ENCODE data around the gene LARP1.
"Not testable (repeated sequence)": the region's sequence is repeated elsewhere in the genome, so short reads cannot be mapped to it uniquely, and the experiment has no call there.

Gene LARP1

DNA sequence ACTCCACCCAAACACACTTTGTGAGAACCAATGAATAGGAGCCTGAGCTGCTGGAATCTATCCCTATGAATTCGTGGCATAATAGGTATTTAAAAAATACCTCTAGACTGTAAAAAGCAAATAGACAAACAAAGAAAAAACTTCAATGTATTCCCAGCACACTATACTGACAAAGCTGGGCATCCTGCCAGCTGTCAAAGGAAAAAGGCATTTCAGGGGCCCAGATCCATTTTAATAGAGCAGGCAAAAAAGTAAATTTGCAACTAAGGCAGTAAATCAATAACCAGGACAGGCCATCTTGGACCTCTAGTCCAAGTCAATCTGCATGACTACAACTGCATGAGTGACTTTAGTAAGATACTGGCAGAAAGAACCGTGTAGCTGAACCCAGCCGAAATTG lies 25.6 kb upstream of the LARP1 start:
- Histone ChIP-seq H3K27me3 (ENCODE audit: low read length) (no peaks in the 10 kb centered on the region), H4K20me1 (ENCODE audit: low read depth, low read length) (no peaks in the 10 kb centered on the region), H3K9ac (ENCODE audit: low read length) (no peak overlapping the region), H3K9me3 (ENCODE audit: insufficient read depth, low read length) (no peaks in the 10 kb centered on the region), H3K9me2 (replicated peaks; ENCODE audit: insufficient read depth, low read length) (no peaks in the 10 kb centered on the region), H3K36me3 (ENCODE audit: low read length) (no peaks in the 10 kb centered on the region), H3K79me2 (ENCODE audit: insufficient read depth, low read length) (no peaks in the 10 kb centered on the region), H3K27ac (ENCODE audit: low read depth, low read length) (no peak overlapping the region), H3K4me3 (ENCODE audit: insufficient read depth, low read length, poor library complexity, severe bottlenecking) (no peak overlapping the region), H3F3A (ENCODE audit: insufficient read depth) (no peaks in the 10 kb centered on the region), H2AFZ (ENCODE audit: low read depth, low read length, severe bottlenecking) (no peak overlapping the region), H3K4me2 (ENCODE audit: low read depth, low read length, poor library complexity, severe bottlenecking) (no peak overlapping the region)
- TF ChIP-seq CTCF (IDR thresholded peaks at IDR 0.05; ENCODE audit: insufficient read depth, low read length, poor library complexity, severe bottlenecking) (no peak), EZH2phosphoT487 (conservative IDR thresholded peaks at IDR 0.05; ENCODE audit: low read length) (no peak)

- H2AFZ ChIP-seq (ENCODE audit: low read depth, low read length, severe bottlenecking); H3K9me3 ChIP-seq (ENCODE audit: insufficient read depth, low read length); H3K36me3 ChIP-seq (ENCODE audit: low read length); H3K4me3 ChIP-seq (ENCODE audit: insufficient read depth, low read length, poor library complexity, severe bottlenecking); H3K79me2 ChIP-seq (ENCODE audit: insufficient read depth, low read length); H3F3A ChIP-seq (ENCODE audit: insufficient read depth); H4K20me1 ChIP-seq (ENCODE audit: low read depth, low read length); H3K4me2 ChIP-seq (ENCODE audit: low read depth, low read length, poor library complexity, severe bottlenecking); H3K27me3 ChIP-seq (ENCODE audit: low read length); H3K9me2 ChIP-seq (replicated peaks; ENCODE audit: insufficient read depth, low read length); H3K9ac ChIP-seq (ENCODE audit: low read length); H3K27ac ChIP-seq (ENCODE audit: low read depth, low read length): not testable (repeated sequence)
Observed at GRCh38 chr5:154730761-154731160, 24.4 kb upstream of the LARP1 start.

GRCh38 chr5:154732212-154732611 lies 23.0 kb upstream of the LARP1 start:
- Histone ChIP-seq H3K36me3 (ENCODE audit: low read length) (no peaks in the 10 kb centered on the region), H3K4me2 (ENCODE audit: low read depth, low read length, poor library complexity, severe bottlenecking) (no peak overlapping the region), H3K27ac (ENCODE audit: low read depth, low read length) (no peak overlapping the region), H3K9me3 (ENCODE audit: insufficient read depth, low read length) (no peaks in the 10 kb centered on the region), H3K9me2 (replicated peaks; ENCODE audit: insufficient read depth, low read length) (no peaks in the 10 kb centered on the region), H3K4me3 (ENCODE audit: insufficient read depth, low read length, poor library complexity, severe bottlenecking) (no peak overlapping the region), H3K9ac (ENCODE audit: low read length) (no peak overlapping the region), H3K79me2 (ENCODE audit: insufficient read depth, low read length) (no peaks in the 10 kb centered on the region), H3F3A (ENCODE audit: insufficient read depth) (no peaks in the 10 kb centered on the region), H4K20me1 (ENCODE audit: low read depth, low read length) (no peaks in the 10 kb centered on the region), H3K27me3 (ENCODE audit: low read length) (no peaks in the 10 kb centered on the region), H2AFZ (ENCODE audit: low read depth, low read length, severe bottlenecking) (no peak overlapping the region)
- no peak for TF ChIP-seq CTCF (IDR thresholded peaks at IDR 0.05; ENCODE audit: insufficient read depth, low read length, poor library complexity, severe bottlenecking)
- TF ChIP-seq EZH2phosphoT487 (conservative IDR thresholded peaks at IDR 0.05; ENCODE audit: low read length) = no peak

DNA sequence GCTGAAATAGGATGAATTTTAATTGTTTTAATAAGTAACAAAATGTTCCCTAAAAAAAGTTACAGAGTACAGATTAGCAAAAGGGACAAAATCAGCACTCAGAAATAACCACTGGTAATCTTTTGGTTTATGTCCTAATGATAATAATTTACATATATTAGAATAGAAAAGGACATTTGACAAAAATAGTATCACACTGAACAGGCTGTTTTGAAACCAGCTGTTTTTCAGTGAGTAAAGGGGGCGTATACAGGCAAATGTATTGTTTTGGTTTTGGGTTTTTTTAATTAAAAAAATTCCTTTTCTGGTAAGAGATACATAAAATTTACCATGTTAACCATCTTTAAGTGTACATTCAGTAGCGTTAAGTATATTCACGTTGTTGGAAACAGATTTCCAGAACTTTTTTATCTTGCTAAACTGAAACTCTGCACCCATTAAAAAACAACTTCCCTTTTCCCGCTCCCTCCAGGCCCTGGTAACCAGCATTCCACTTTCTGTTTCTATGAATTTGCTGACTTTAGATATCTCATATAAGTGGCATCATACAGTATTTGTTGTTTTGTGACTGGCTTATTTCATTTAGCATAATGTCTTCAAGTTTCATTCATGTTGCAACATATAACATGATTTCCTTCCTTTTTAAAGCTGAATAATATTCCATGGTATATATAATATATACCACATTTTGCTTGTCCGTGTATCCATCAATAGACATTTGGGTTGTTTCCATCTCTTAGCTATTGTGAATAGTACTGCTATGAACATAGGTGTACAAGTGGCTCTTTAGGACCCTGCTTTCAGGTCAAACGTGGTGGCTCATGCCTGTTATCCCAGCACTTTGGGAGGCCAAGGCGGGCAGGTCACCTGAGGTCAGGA lies 20.6 kb upstream of the LARP1 start:
- no peak for TF ChIP-seq EZH2phosphoT487 (conservative IDR thresholded peaks at IDR 0.05; ENCODE audit: low read length)
- no peak for TF ChIP-seq CTCF (IDR thresholded peaks at IDR 0.05; ENCODE audit: insufficient read depth, low read length, poor library complexity, severe bottlenecking)
- H3K27ac ChIP-seq (ENCODE audit: low read depth, low read length) = no peak overlapping the region
- H3K9ac ChIP-seq (ENCODE audit: low read length) = no peak overlapping the region
- H3K9me2 ChIP-seq (replicated peaks; ENCODE audit: insufficient read depth, low read length) = no peaks in the 10 kb centered on the region
- no peaks in the 10 kb centered on the region for H4K20me1 ChIP-seq (ENCODE audit: low read depth, low read length)
- H3K27me3 ChIP-seq (ENCODE audit: low read length) = no peaks in the 10 kb centered on the region
- H3K4me3 ChIP-seq (ENCODE audit: insufficient read depth, low read length, poor library complexity, severe bottlenecking) = no peak overlapping the region
- H3K9me3 ChIP-seq (ENCODE audit: insufficient read depth, low read length) = no peaks in the 10 kb centered on the region
- no peaks in the 10 kb centered on the region for H3K79me2 ChIP-seq (ENCODE audit: insufficient read depth, low read length)
- H3K36me3 ChIP-seq (ENCODE audit: low read length) = no peaks in the 10 kb centered on the region
- no peak overlapping the region for H2AFZ ChIP-seq (ENCODE audit: low read depth, low read length, severe bottlenecking)
- H3K4me2 ChIP-seq (ENCODE audit: low read depth, low read length, poor library complexity, severe bottlenecking) = no peak overlapping the region
- no peaks in the 10 kb centered on the region for H3F3A ChIP-seq (ENCODE audit: insufficient read depth)

- H3K4me2 ChIP-seq (ENCODE audit: low read depth, low read length, poor library complexity, severe bottlenecking); H2AFZ ChIP-seq (ENCODE audit: low read depth, low read length, severe bottlenecking); H3K36me3 ChIP-seq (ENCODE audit: low read length); H3K79me2 ChIP-seq (ENCODE audit: insufficient read depth, low read length); H4K20me1 ChIP-seq (ENCODE audit: low read depth, low read length); H3K9ac ChIP-seq (ENCODE audit: low read length); H3K27me3 ChIP-seq (ENCODE audit: low read length); H3K9me2 ChIP-seq (replicated peaks; ENCODE audit: insufficient read depth, low read length); H3K9me3 ChIP-seq (ENCODE audit: insufficient read depth, low read length); H3K27ac ChIP-seq (ENCODE audit: low read depth, low read length); H3K4me3 ChIP-seq (ENCODE audit: insufficient read depth, low read length, poor library complexity, severe bottlenecking); H3F3A ChIP-seq (ENCODE audit: insufficient read depth): not testable (repeated sequence)
Observed at GRCh38 chr5:154735362-154735761, 19.8 kb upstream of the LARP1 start.
